HG03095 (cell line): Measurements from ENCODE around the gene SYNPO.
A peak's percentile ranks its signal among the peaks of the same experiment; 100 is the strongest.

Experiments used
- ATAC-seq: cut with Tn5 transposase; IDR thresholded peaks from one replicate; pipeline ENCODE4 v1.9.1; 2021; ENCODE audit warnings: moderate library complexity; ENCODE audit not compliant: unreplicated experiment

SYNPO gene

GRCh38 chr5:150676578-150676977 lies 36.1 kb downstream of the SYNPO start:
- no peak for ATAC-seq

GRCh38 chr5:150689120-150689519 lies 48.7 kb downstream of the SYNPO start:
- no peak for ATAC-seq

GRCh38 chr5:150690760-150691159 lies 50.3 kb downstream of the SYNPO start:
- ATAC-seq = no peak

GRCh38 chr5:150692276-150692675 lies 51.8 kb downstream of the SYNPO start:
- ATAC-seq = no peak

GRCh38 chr5:150694612-150695011 lies 54.2 kb downstream of the SYNPO start:
- no peak for ATAC-seq

- peak; percentile 3 for ATAC-seq
Observed at GRCh38 chr5:150700246-150700593, 59.8 kb downstream of the SYNPO start.

- ATAC-seq = peak; percentile 99
Observed at GRCh38 chr5:150700594-150701377, 60.3 kb downstream of the SYNPO start, which contains the start of gene RBM22. TSS of gene RBM22 (minus strand) at chr5:150701062. CDS start at chr5:150700985, 77 bp downstream.

GRCh38 chr5:150703762-150704161 lies 63.3 kb downstream of the SYNPO start:
- ATAC-seq = no peak

- no peak for ATAC-seq
Observed at GRCh38 chr5:150706776-150707390, 66.4 kb downstream of the SYNPO start.
